Transverse colon (tissue), 3 donors: ENCODE measurements around the gene WNK2.

Experiments
- EP300 ChIP-seq: sonication (generic); formaldehyde crosslinking; IDR thresholded peaks from one replicate; pipeline ENCODE4 v1.6.1; 2017; ENCODE audit warnings: antibody characterized with exemption, low read depth
- POLR2A ChIP-seq: fragments of 450-650 bp; IDR thresholded peaks from one replicate; pipeline ENCODE4 v1.6.1; 2016; ENCODE audit warnings: antibody characterized with exemption, mild to moderate bottlenecking, moderate library complexity
- TF ChIP-seq, protein P1 (sequence below), 5 experiments: fragments of 200-600 bp in 3 of 5; fragments of 450-650 bp in 2 of 5; sonication (generic) in 3 of 5; IDR thresholded peaks; 1 replicate in 2 of 5; 2 replicates in 3 of 5; pipeline ENCODE4 v1.5.1; 2016 to 2017; ENCODE audit warnings: antibody characterized with exemption in 5 of 5, inconsistent platforms in 3 of 5, mild to moderate bottlenecking in 2 of 5, moderate library complexity in 1 of 5

DNA sequence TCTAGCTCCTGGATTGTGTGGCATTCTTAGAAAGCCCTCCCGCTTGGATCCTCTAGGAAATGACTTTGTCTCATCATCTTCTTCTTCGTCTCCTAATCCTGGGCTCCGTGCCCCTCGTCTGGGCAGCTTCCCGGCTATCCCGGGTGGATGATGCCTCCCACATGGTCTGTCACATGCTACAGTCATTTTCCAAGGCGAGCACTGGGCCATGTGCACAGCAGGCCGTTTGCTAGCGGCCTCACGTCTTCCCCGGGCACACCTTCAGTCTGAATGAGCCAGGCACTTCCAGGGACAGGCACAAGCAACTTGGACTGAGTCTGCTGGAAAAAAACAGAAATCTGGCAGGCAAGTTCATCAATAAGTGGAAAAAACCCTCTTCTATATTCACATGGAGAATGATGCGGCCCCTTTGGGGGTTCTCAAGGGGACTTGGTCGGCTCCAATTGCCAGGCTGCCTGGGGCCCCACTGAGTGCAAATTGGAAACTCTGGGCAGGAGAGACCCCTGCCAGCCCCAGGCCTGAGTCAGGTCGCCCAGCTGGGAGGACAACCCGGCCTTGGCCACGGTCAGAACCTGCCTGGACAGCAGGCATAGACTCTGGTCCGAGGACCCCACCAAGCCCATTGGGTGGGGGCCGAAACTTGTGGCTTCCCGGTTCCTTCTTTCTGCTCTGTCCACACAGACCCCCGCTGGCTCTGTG lies 11.1 kb upstream of the WNK2 start:
- TF ChIP-seq, protein P1, sequence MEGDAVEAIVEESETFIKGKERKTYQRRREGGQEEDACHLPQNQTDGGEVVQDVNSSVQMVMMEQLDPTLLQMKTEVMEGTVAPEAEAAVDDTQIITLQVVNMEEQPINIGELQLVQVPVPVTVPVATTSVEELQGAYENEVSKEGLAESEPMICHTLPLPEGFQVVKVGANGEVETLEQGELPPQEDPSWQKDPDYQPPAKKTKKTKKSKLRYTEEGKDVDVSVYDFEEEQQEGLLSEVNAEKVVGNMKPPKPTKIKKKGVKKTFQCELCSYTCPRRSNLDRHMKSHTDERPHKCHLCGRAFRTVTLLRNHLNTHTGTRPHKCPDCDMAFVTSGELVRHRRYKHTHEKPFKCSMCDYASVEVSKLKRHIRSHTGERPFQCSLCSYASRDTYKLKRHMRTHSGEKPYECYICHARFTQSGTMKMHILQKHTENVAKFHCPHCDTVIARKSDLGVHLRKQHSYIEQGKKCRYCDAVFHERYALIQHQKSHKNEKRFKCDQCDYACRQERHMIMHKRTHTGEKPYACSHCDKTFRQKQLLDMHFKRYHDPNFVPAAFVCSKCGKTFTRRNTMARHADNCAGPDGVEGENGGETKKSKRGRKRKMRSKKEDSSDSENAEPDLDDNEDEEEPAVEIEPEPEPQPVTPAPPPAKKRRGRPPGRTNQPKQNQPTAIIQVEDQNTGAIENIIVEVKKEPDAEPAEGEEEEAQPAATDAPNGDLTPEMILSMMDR (IDR thresholded peaks at IDR 0.05) = no peak
- TF ChIP-seq POLR2A = no peak
- no peak for TF ChIP-seq EP300
